Measurements from ENCODE around the gene CRELD2. TPM values are rescaled to one million over a fixed set of nuclear protein-coding genes. Genes with fewer than 3 reads are reported as not detected.

Gene CRELD2
- total and polyA plus RNA-seq, 2 of the 13 experiments (the other 11 are each of a cell fraction or from before 2014, with no cell fraction given): 17.2 to 44.7 TPM

GRCh38 chr22:49948958-49949913 lies 30.8 kb downstream of the CRELD2 start (continued):
- TF ChIP-seq ZNF646 (CRISPR knock-in tag; IDR thresholded peaks at IDR 0.05): no peak
- TF ChIP-seq ZNF484 (CRISPR knock-in tag; IDR thresholded peaks at IDR 0.05; ENCODE audit: borderline replicate concordance, low read depth): no peak
- peak; percentile 30; the same call in 1 of the 2 replicates for TF ChIP-seq ZZZ3 (CRISPR knock-in tag; IDR thresholded peaks at IDR 0.05; ENCODE audit: borderline replicate concordance)
- TF ChIP-seq CSRNP2 (CRISPR knock-in tag; conservative IDR thresholded peaks at IDR 0.05; ENCODE audit: low read depth): no peak
- 0 out of 2 replicates have a peak, but pooled peaks have one; percentile 21 for TF ChIP-seq KDM6A (CRISPR knock-in tag; IDR thresholded peaks at IDR 0.05; ENCODE audit: low read depth)
- 0 out of 2 replicates have a peak, but pooled peaks have one; percentile 22 for TF ChIP-seq DNMT1 (CRISPR knock-in tag; IDR thresholded peaks at IDR 0.05)
- TF ChIP-seq RFXANK (CRISPR knock-in tag; IDR thresholded peaks at IDR 0.05): no peak
- peak; percentile 78 for TF ChIP-seq ISL2 (CRISPR knock-in tag; IDR thresholded peaks at IDR 0.05)
- no peak for TF ChIP-seq NFATC3 (CRISPR knock-in tag; IDR thresholded peaks at IDR 0.05)
- no peak for TF ChIP-seq SRF (IDR thresholded peaks at IDR 0.05; ENCODE audit: low read depth, low read length)
- TF ChIP-seq REL (CRISPR knock-in tag; conservative IDR thresholded peaks at IDR 0.05): no peak
- TF ChIP-seq IRF1 (CRISPR knock-in tag; IDR thresholded peaks at IDR 0.05; ENCODE audit: low read depth): no peak
- TF ChIP-seq SNAPC2 (CRISPR knock-in tag; IDR thresholded peaks at IDR 0.05): no peak
- no peak for TF ChIP-seq HHEX (CRISPR knock-in tag; IDR thresholded peaks at IDR 0.05)
- TF ChIP-seq THAP7 (CRISPR knock-in tag; IDR thresholded peaks at IDR 0.05): peak; percentile 72; the same call in 1 of the 2 replicates
- TF ChIP-seq ATF3 (CRISPR knock-in tag; IDR thresholded peaks at IDR 0.05): peak; percentile 19; the same call in 1 of the 2 replicates
- TF ChIP-seq SMC3 (IDR thresholded peaks at IDR 0.05; ENCODE audit: low read length): no peak
- TF ChIP-seq ZEB1 (IDR thresholded peaks at IDR 0.05; ENCODE audit: insufficient replicate concordance, low read depth): peak; percentile 83
- TF ChIP-seq DR1 (CRISPR knock-in tag; IDR thresholded peaks at IDR 0.05): peak; percentile 36; the same call in 1 of the 2 replicates

Data from HepG2 (cell line).